SHP77 treated with DMSO at 0.1 percent for 48 hours (cell line): Measurements from ENCODE around the gene FBXL17.

Experiments used
- DNase-seq: peaks from one replicate; lab custom pipeline; 2025; lab: John Stamatoyannopoulos, UW

FBXL17 gene

DNA sequence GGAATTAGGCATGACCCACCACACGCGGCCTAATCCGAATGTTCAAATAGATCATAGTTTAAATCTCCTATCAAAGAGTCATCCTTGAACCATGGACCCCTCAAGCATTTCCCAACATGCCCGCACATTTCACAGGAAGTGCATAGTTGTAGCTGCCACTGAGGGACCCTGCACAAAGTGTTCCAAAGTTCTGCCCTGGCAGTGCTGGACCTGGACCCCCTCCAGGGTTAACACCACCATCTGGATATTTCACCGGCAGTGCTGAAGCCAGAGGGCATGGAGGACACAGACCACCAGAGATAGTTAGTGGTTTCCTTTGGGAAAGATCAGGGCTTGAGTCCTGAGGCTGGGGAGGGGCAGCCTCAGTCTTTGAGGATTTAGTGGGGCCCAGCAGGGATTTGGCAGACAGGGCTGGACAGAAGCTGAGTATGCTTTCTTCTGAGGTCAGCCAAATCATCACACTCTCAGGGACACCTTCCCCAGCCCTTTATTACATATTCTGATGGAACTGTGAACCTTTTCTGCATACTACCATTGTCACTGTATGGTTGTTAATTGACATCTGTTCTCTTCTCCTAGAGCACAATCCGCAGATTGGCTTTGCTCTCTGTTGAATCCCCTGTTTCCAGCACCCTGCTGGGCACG lies 567.6 kb downstream of the FBXL17 start:
- no peak for DNase-seq

DNA sequence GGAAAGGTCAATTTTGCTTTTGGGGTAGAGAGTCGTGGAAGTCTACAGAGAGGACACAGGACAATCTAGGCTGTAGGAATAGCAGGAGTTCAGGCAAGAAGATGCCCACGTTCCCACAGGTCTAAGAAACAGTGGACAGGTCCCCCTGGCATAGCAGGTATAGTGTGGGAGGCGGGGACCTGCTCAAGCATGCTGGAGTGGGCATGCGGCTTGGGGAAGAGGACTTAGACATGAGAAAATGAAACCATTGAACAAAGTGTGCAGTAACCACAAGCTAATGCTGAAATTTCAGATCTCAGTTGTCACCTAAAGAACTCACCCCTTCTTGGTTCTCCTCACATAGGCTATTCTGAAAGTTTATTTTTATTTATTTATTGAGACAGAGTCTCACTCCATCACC lies 568.3 kb downstream of the FBXL17 start:
- DNase-seq: no peak

DNA sequence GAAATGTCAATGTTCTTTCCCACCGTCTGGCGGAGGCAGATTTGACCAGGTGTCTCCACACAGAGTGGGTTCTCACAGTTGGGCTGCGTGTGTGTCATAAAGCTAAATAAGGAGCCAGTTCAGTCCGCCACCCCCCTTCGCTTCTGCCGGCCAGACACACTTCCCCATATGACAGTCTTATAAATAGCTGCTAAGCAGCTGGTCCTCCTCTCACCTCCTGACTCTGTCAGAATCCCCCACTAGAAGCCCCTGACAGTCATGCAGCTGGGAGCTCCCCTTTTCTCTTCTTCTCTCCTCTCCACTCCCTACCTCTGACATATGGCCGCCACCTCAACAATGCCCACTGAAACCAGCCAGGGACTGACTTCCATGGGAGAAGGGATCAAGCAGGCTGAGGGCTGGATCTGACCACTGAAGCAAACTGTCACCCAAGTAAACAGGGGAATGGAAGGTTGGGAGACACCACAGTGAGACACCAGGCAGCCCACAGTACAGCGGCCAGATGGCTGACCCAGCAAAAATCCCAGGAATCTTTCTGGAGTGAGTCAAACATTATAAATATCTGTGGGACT lies 569.2 kb downstream of the FBXL17 start:
- DNase-seq: no peak

DNA sequence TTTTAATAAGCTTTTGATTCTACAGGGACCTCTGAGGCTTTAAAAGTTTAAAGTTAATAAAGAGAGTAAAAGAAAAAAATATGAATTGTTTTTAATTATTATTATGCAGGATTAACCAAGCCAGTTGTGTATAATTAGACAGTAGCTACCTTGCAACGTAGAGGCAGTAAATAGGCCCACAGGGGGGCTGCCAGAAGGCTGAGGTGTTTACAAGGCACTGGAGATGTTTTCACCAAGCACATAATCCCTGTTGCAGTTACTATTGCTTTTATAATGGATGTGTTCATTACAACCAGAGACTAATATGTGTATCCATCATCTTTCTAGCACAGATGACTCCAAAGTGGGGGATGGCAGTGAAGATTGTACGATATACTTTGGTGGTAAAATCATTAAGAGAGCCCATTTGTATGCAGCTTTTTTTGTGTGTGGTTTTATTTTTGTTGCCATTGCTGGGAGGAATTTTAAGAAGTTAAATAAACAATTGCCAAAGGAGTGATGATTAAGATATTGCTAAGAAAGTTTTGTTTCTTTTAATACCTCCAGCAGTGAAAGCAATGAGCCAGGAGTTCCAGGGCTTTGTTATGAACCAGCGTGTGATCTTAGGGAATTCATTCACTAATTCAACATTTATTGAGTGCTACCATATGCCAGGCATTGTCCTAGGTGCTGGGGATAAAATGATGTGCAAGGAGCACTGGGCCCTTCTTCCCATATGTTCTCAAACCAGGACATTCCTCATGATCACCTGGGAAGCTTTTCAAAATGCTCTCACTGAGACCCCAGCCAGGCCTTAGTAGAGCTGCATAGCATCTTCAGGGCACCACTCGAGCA lies 572.5 kb downstream of the FBXL17 start:
- DNase-seq: no peak
